MM.1S (cell line): ENCODE measurements around the gene COG8.

Experiments
- CTCF ChIP-seq: fragments of 300-600 bp; sonication (generic); IDR thresholded peaks from 2 replicates; pipeline ENCODE4 v1.5.1; 2016; ENCODE audit warnings: antibody characterized with exemption, low read length, mixed read lengths
- EZH2 ChIP-seq: fragments of 300-600 bp; sonication (generic); optimal IDR thresholded peaks from 2 replicates; pipeline ENCODE3; 2017; ENCODE audit warnings: low read depth, mild to moderate bottlenecking, antibody characterized with exemption, low read length, mixed read lengths
- EZH2phosphoT487 ChIP-seq: fragments of 300-600 bp; sonication (generic); IDR thresholded peaks from 2 replicates; pipeline ENCODE4 v1.6.1; 2018; ENCODE audit warnings: antibody characterized with exemption, low read length

GRCh38 chr16:69371564-69371963 is 32.2 kb upstream of the COG8 start:
- TF ChIP-seq CTCF (no peak), EZH2 (no peak), EZH2phosphoT487 (no peak)
